K562 (cell line): ENCODE results near the gene TSPAN32. TPM values are rescaled to one million over a fixed set of nuclear protein-coding genes. Genes with fewer than 3 reads are reported as not detected.

Experiments used
- ATAC-seq: fragments of 200-7000 bp; cut with Tn5 transposase; 3 replicates; pipeline ENCODE4 v1.9.1; 2020; ENCODE audit warnings: moderate library complexity
- BruUV-seq: library from RNA; stranded (reverse); fragments of 400-500 nt; replicated peaks from 2 replicates; lab custom pipeline; 2021; lab: Mats Ljungman, UMichigan
- CTCF ChIA-PET: fragments of 300-600 bp; formaldehyde crosslinking; extraction: SDS; loops from one replicate; lab custom pipeline; 2021; ENCODE audit warnings: low intra/inter-chr PET ratio; lab: Yijun Ruan, JAX
- POLR2A ChIA-PET: fragments of 300-600, 350-650 bp; sonication (Branson Sonifier 250); formaldehyde crosslinking; extraction: SDS; loops from one replicate; lab custom pipeline; 2021; ENCODE audit warnings: antibody characterized with exemption, inconsistent platforms; lab: Yijun Ruan, JAX
- DNase-seq, 4 experiments: peaks; one replicate each; pipeline versions ENCODE4 v3.0.0 to v3.0.0-alpha.2; 2011 to 2018; ENCODE audit warnings: low spot score in 3 of 4, mixed read lengths in 3 of 4; ENCODE audit errors: extremely low read depth in 1 of 4
- FAIRE-seq: peaks from 2 replicates; lab custom pipeline; 2011; peaks lifted over from hg19 to GRCh38; lab: Jason Lieb, UNC
- H2AFZ ChIP-seq: 2 replicates; pipeline ENCODE4 v1.6.0; 2011; ENCODE audit warnings: low read depth, low read length, control low read depth, inconsistent platforms
- H3K27ac ChIP-seq: fragments of 200-600 bp; 3 replicates; pipeline ENCODE4 v1.8.0; 2011; ENCODE audit warnings: low read depth, mild to moderate bottlenecking, control low read depth, inconsistent platforms, low read length, moderate library complexity, mixed read lengths; ENCODE audit errors: extremely low read depth
- H3K27me3 ChIP-seq, 2 experiments: fragments of 300-600 bp in 1 of 2; 2 replicates in 1 of 2; 3 replicates in 1 of 2; pipeline versions ENCODE4 v1.6.0 to v1.8.0; 2011; ENCODE audit warnings: inconsistent platforms in 2 of 2, low read length in 2 of 2, mild to moderate bottlenecking in 1 of 2, mixed read lengths in 1 of 2, moderate library complexity in 1 of 2; ENCODE audit not compliant: control insufficient read depth in 2 of 2, insufficient read depth in 2 of 2
- H3K36me3 ChIP-seq: fragments of 300-600 bp; 3 replicates; pipeline ENCODE4 v1.8.0; 2011; ENCODE audit warnings: mild to moderate bottlenecking, low read length, inconsistent platforms; ENCODE audit not compliant: control insufficient read depth, insufficient read depth
- H3K4me1 ChIP-seq, 2 experiments: fragments of 200-600 bp in 1 of 2; replicated peaks in 1 of 2; 2 replicates in 1 of 2; 3 replicates in 1 of 2; pipeline versions ENCODE4 v1.5.1 to v1.8.0; 2011; ENCODE audit warnings: inconsistent platforms in 2 of 2, low read length in 2 of 2, mild to moderate bottlenecking in 1 of 2, mixed read lengths in 1 of 2, moderate library complexity in 1 of 2; ENCODE audit not compliant: control insufficient read depth in 2 of 2, insufficient read depth in 2 of 2
- H3K4me2 ChIP-seq: 2 replicates; pipeline ENCODE4 v1.6.1; 2011; ENCODE audit warnings: low read length, control low read depth, inconsistent platforms, mixed read lengths; ENCODE audit not compliant: insufficient read depth
- H3K4me3 ChIP-seq: fragments of 200-600 bp; sonication (generic), shearing (Covaris generic); 2 replicates; pipeline ENCODE4 v1.5.1; 2016; ENCODE audit warnings: control low read depth, inconsistent platforms
- H3K79me2 ChIP-seq: fragments of 200-600 bp; 3 replicates; pipeline ENCODE4 v1.8.0; 2011; ENCODE audit warnings: low read length, inconsistent platforms; ENCODE audit not compliant: control insufficient read depth, insufficient read depth
- H3K9ac ChIP-seq, 2 experiments: 2 replicates each; pipeline versions ENCODE4 v1.6.0 to v1.6.1; 2011; ENCODE audit warnings: low read depth in 2 of 2, low read length in 2 of 2, control low read depth in 1 of 2, inconsistent platforms in 1 of 2, mild to moderate bottlenecking in 1 of 2, mixed read lengths in 1 of 2; ENCODE audit not compliant: insufficient read depth in 1 of 2
- H3K9me1 ChIP-seq: one replicate; pipeline ENCODE4 v1.6.0; 2011; ENCODE audit warnings: inconsistent platforms, mild to moderate bottlenecking, low read length, moderate library complexity; ENCODE audit not compliant: control insufficient read depth, insufficient read depth
- H3K9me3 ChIP-seq: replicated peaks from 2 replicates; pipeline ENCODE4 v1.5.1; 2011; ENCODE audit warnings: low read depth, low read length, inconsistent platforms; ENCODE audit not compliant: control insufficient read depth, insufficient read depth
- H4K20me1 ChIP-seq: replicated peaks from 2 replicates; pipeline ENCODE4 v1.6.1; 2011; ENCODE audit warnings: low read length, inconsistent platforms, mixed read lengths; ENCODE audit not compliant: control insufficient read depth, insufficient read depth
- ASH1L ChIP-seq: fragments of 450-650 bp; IDR thresholded peaks from 2 replicates; pipeline ENCODE4 v1.6.1; 2018; ENCODE audit warnings: borderline replicate concordance, mild to moderate bottlenecking, low read depth; ENCODE audit not compliant: partially characterized antibody
- CREBBP ChIP-seq: IDR thresholded peaks from one replicate; pipeline ENCODE4 v1.6.1; 2012; ENCODE audit warnings: low read depth, mild to moderate bottlenecking, control low read depth, inconsistent platforms, low read length
- ELK3 ChIP-seq: fragments of 450-650 bp; formaldehyde crosslinking; IDR thresholded peaks from 2 replicates; pipeline ENCODE4 v1.4.0; 2020; ENCODE audit warnings: mild to moderate bottlenecking
- KAT8 ChIP-seq: fragments of 450-650 bp; IDR thresholded peaks from 2 replicates; pipeline ENCODE4 v1.6.1; 2016; ENCODE audit warnings: low read depth, mild to moderate bottlenecking
- KDM1A ChIP-seq, 2 experiments: fragments of 450-650 bp; IDR thresholded peaks; 2 replicates each; pipeline ENCODE4 v1.6.1; 2016; ENCODE audit warnings: mild to moderate bottlenecking in 2 of 2
- MCM7 ChIP-seq, 2 experiments: fragments of 450-650 bp; IDR thresholded peaks; 2 replicates each; pipeline ENCODE4 v1.6.1; 2016 to 2018
- MEF2A ChIP-seq: IDR thresholded peaks from 2 replicates; pipeline ENCODE4 v1.6.1; 2011; ENCODE audit warnings: low read depth, mild to moderate bottlenecking, low read length, moderate library complexity; ENCODE audit not compliant: control insufficient read depth
- NBN ChIP-seq: fragments of 450-650 bp; IDR thresholded peaks from 2 replicates; pipeline ENCODE4 v1.6.1; 2016; ENCODE audit warnings: low read depth, mild to moderate bottlenecking
- NEUROD1 ChIP-seq: fragments of 150-350 bp; IDR thresholded peaks from 2 replicates; pipeline ENCODE4 v1.6.1; 2014; ENCODE audit warnings: borderline replicate concordance, low read length, low read depth; ENCODE audit not compliant: partially characterized antibody
- RAD51 ChIP-seq: fragments of 450-650 bp; IDR thresholded peaks from 2 replicates; pipeline ENCODE4 v1.7.1; 2016; ENCODE audit warnings: low read depth, mild to moderate bottlenecking, borderline replicate concordance
- RFX7 ChIP-seq: fragments of 250-450 bp; sonication (Bioruptor Pico); IDR thresholded peaks from 2 replicates; pipeline ENCODE4 v1.5.1; 2021; ENCODE audit warnings: mild to moderate bottlenecking
- SP1 ChIP-seq: sonication (generic); formaldehyde crosslinking; IDR thresholded peaks from 2 replicates; pipeline ENCODE4 v1.8.1; 2022; ENCODE audit warnings: mild to moderate bottlenecking, missing genetic modification reagents
- THAP12 ChIP-seq: fragments of 250-450 bp; sonication (Bioruptor Pico); IDR thresholded peaks from 2 replicates; pipeline ENCODE4 v1.9.0; 2021; ENCODE audit warnings: mild to moderate bottlenecking, inconsistent platforms
- ZNF609 ChIP-seq: sonication (generic); formaldehyde crosslinking; IDR thresholded peaks from 2 replicates; pipeline ENCODE4 v1.8.1; 2023; ENCODE audit warnings: missing genetic modification reagents, mild to moderate bottlenecking, borderline replicate concordance
- ZNF696 ChIP-seq: fragments of 250-450 bp; sonication (Bioruptor Pico); conservative IDR thresholded peaks from 2 replicates; pipeline ENCODE4 v1.4.0; 2020; ENCODE audit warnings: mild to moderate bottlenecking, moderate library complexity
- WGBS: fragments of 100-300 bp; shearing (Covaris generic); methylation state at CpG from one replicate; pipeline ENCODE4 v1.1.6; 2016; ENCODE audit warnings: low coverage, mixed read lengths; ENCODE audit not compliant: insufficient coverage; ENCODE audit errors: missing lambda C conversion rate; 5-methylcytosine and 5-hydroxymethylcytosine counted together
- in situ Hi-C: fragments of 300-500 bp; cut with MboI; formaldehyde crosslinking; loops from 4 replicates; pipeline ENCODE4 v1.15.0; 2018; ENCODE audit warnings: inconsistent platforms, mixed read lengths
- intact Hi-C: fragments of 100-400 bp; cut with micrococcal nuclease; formaldehyde crosslinking; loops from 2 replicates; pipeline ENCODE4 v1.14.2; 2022
- polyA plus RNA-seq, 8 experiments: library from polyadenylated mRNA; depleted of rRNA in 4 of 8; stranded (reverse) in 5 of 8; unstranded in 3 of 8; fragments of >200 nt; fragmentation: Nextera tagmentation in 2 of 8; fragmentation: Illumina TruSeq in 1 of 8; extraction: Ambion mirVana in 2 of 8; extraction: Trizol in 1 of 8; gene quantifications; 2 replicates each; pipeline versions ENCODE4 v1.2.1 to v1.2.3, GENCODE V29; 2011 to 2014; ENCODE audit warnings: inconsistent platforms in 1 of 8, missing spikeins in 1 of 8
- total RNA-seq, 7 experiments: library from RNA; depleted of rRNA in 6 of 7; stranded (reverse); fragments of >200 nt in 6 of 7; fragmentation: Illumina TruSeq in 2 of 7; extraction: Trizol in 2 of 7; gene quantifications; 2 replicates each; pipeline versions ENCODE4 v1.2.1 to v1.2.3, GENCODE V29; 2011 to 2021; ENCODE audit warnings: low replicate concordance in 1 of 7

TSPAN32 gene
- total and polyA plus RNA-seq, 9 of the 15 experiments (the other 6 are each of a cell fraction or from before 2014, with no cell fraction given) = 0.21 to 7.3 (median 2.6) TPM

GRCh38 chr11:2256951-2257700 lies 44.7 kb upstream of the TSPAN32 start:
- no peak overlapping the region for H3K4me2 ChIP-seq
- ChIA-PET POLR2A (no interaction called here), CTCF (no interaction called here)
- H3K9me1 ChIP-seq = no peaks in the 10 kb centered on the region
- intact Hi-C loops (no loop called here), in situ Hi-C loops (no loop called here)
- ATAC-seq (no peak), FAIRE-seq (no peak), DNase-seq (no peak)
- H3K36me3 ChIP-seq = no peaks in the 10 kb centered on the region
- H3K27ac ChIP-seq = no peak overlapping the region
- peaks cover 0 to 29% of the 10 kb centered on the region in 2 experiments; a peak in 1 of 5 replicates for H3K4me1 ChIP-seq
- no TSS peak for BruUV-seq
- no peaks in the 10 kb centered on the region for H3K79me2 ChIP-seq
- peaks cover 25 to 57% of the 10 kb centered on the region in 2 experiments for H3K27me3 ChIP-seq
- no peak overlapping the region for H2AFZ ChIP-seq
- H4K20me1 ChIP-seq = peaks cover 12% of the 10 kb centered on the region; the same call in 1 of the 2 replicates
- 22% methylated on average over 22 of the region's 31 CpGs for WGBS
- H3K4me3 ChIP-seq = no peak overlapping the region
- no peaks in the 10 kb centered on the region for H3K9me3 ChIP-seq
- H3K9ac ChIP-seq = no peak overlapping the region
- no peak for TF ChIP-seq ASH1L
- TF ChIP-seq NBN = no peak
- TF ChIP-seq ZNF696 (CRISPR knock-in tag) = no peak
- TF ChIP-seq ELK3 = no peak
- TF ChIP-seq SP1 (CRISPR knock-in tag) = no peak
- no peak for TF ChIP-seq THAP12 (CRISPR knock-in tag)
- no peak for TF ChIP-seq ZNF609 (CRISPR knock-in tag)
- no peak for TF ChIP-seq RAD51
- no peak for TF ChIP-seq MCM7 (IDR thresholded peaks at IDR 0.05)
- TF ChIP-seq NEUROD1 = no peak
- no peak for TF ChIP-seq RFX7 (CRISPR knock-in tag)
- no peak for TF ChIP-seq CREBBP
- no peak for TF ChIP-seq MEF2A
- TF ChIP-seq KAT8 = no peak
- no peak for TF ChIP-seq KDM1A (IDR thresholded peaks at IDR 0.05)
